ENCODE results near the gene CADPS.

GRCh38 chr3:62527474-62527873 is 347.7 kb downstream of the CADPS start:
- TF ChIP-seq CTCF (conservative IDR thresholded peaks at IDR 0.05; ENCODE audit: low read depth, low read length) (no peak), EZH2 (IDR thresholded peaks at IDR 0.05; ENCODE audit: low read length, unreplicated experiment) (no peak)
